CD4-positive, alpha-beta T cell treated with Interleukin-17A for 4 hours (primary cell): ENCODE data around the gene KLHL41.

Experiments
- DNase-seq: peaks from one replicate; pipeline ENCODE4 v3.0.0-alpha.2; 2020; ENCODE audit warnings: mixed read lengths

KLHL41 gene

GRCh38 chr2:169509298-169509885, at the start of gene KLHL41:
TSS of gene KLHL41 (plus strand) at chr2:169509702. CDS start at chr2:169509779, 77 bp downstream.
- DNase-seq, result no peak

- DNase-seq, result no peak
These were observed 48.4 kb upstream of the KLHL41 start for GRCh38 chr2:169461143-169461542.

- no peak for DNase-seq
These were observed 46.4 kb upstream of the KLHL41 start for GRCh38 chr2:169462896-169463695.

GRCh38 chr2:169464466-169464865, 45.0 kb upstream of the KLHL41 start:
- no peak for DNase-seq

- DNase-seq, result no peak
These were observed 44.6 kb upstream of the KLHL41 start for GRCh38 chr2:169464882-169465281.

- no peak for DNase-seq
These were observed 40.7 kb upstream of the KLHL41 start for GRCh38 chr2:169468841-169469240.

GRCh38 chr2:169469952-169470572, 39.4 kb upstream of the KLHL41 start:
- DNase-seq, result no peak

GRCh38 chr2:169472249-169472648, 37.3 kb upstream of the KLHL41 start:
- no peak for DNase-seq

GRCh38 chr2:169476459-169476858, 33.0 kb upstream of the KLHL41 start:
- no peak for DNase-seq

GRCh38 chr2:169478339-169478738, 31.2 kb upstream of the KLHL41 start:
- DNase-seq, result no peak

GRCh38 chr2:169478745-169479256, 30.7 kb upstream of the KLHL41 start:
- DNase-seq, result no peak

GRCh38 chr2:169479257-169480078, 30.0 kb upstream of the KLHL41 start, which contains the start of gene BBS5:
TSS of gene BBS5 (plus strand) at chr2:169479494. CDS start at chr2:169479554, 60 bp downstream.
- peak; percentile 77 for DNase-seq

GRCh38 chr2:169480079-169480465, 29.4 kb upstream of the KLHL41 start:
- no peak for DNase-seq

GRCh38 chr2:169485650-169486138, 23.8 kb upstream of the KLHL41 start:
- DNase-seq, result no peak

GRCh38 chr2:169486487-169486886, 23.0 kb upstream of the KLHL41 start:
- DNase-seq, result no peak

GRCh38 chr2:169490834-169491233, 18.7 kb upstream of the KLHL41 start:
- DNase-seq, result no peak

- no peak for DNase-seq
These were observed 18.1 kb upstream of the KLHL41 start for GRCh38 chr2:169491378-169491777.

- DNase-seq, result no peak
These were observed 16.1 kb upstream of the KLHL41 start for GRCh38 chr2:169493360-169493759.

GRCh38 chr2:169495310-169495928, 14.1 kb upstream of the KLHL41 start:
- DNase-seq, result no peak

GRCh38 chr2:169504651-169505050, 4.9 kb upstream of the KLHL41 start:
- DNase-seq, result no peak

GRCh38 chr2:169507698-169508097, 1.8 kb upstream of the KLHL41 start:
- DNase-seq, result no peak

- no peak for DNase-seq
These were observed 453 bp downstream of the KLHL41 start for GRCh38 chr2:169509955-169510354.
